Natural killer cell (primary cell): Measurements from ENCODE around the gene KIF2A. TPM values are rescaled to one million over a fixed set of nuclear protein-coding genes. Genes with fewer than 3 reads are reported as not detected.

Source experiments
- ATAC-seq, 3 donors: fragments of 150-1000 bp in 2 of 3; fragments of 200-7000 bp in 1 of 3; cut with Tn5 transposase; 1 replicate in 1 of 3; 2 replicates in 2 of 3; pipeline ENCODE4 v1.10.0; 2021; ENCODE audit warnings: mild to moderate bottlenecking in 2 of 3, moderate library complexity in 2 of 3
- DNase-seq, 2 donors: peaks; one replicate each; pipeline versions ENCODE4 v3.0.0 to v3.0.0-alpha.2; 2013 to 2021; ENCODE audit warnings: mixed read lengths in 1 of 2
- H3K27ac ChIP-seq: one replicate; pipeline ENCODE4 v1.5.1; 2013; ENCODE audit warnings: mild to moderate bottlenecking, low read length
- H3K27me3 ChIP-seq: one replicate; pipeline ENCODE4 v1.6.1; 2013; ENCODE audit warnings: low read length; ENCODE audit not compliant: control insufficient read depth, insufficient read depth
- H3K36me3 ChIP-seq: one replicate; pipeline ENCODE4 v1.6.1; 2013; ENCODE audit warnings: low read length; ENCODE audit not compliant: control insufficient read depth, insufficient read depth
- H3K4me1 ChIP-seq: one replicate; pipeline ENCODE4 v1.6.1; 2013; ENCODE audit warnings: low read length; ENCODE audit not compliant: control insufficient read depth, insufficient read depth
- H3K4me3 ChIP-seq: one replicate; pipeline ENCODE4 v1.5.1; 2013; ENCODE audit warnings: low read length
- H3K9me3 ChIP-seq: one replicate; pipeline ENCODE4 v1.6.1; 2013; ENCODE audit warnings: low read length; ENCODE audit not compliant: control insufficient read depth, insufficient read depth
- H3K27ac Mint-ChIP-seq, 2 donors: one replicate each; pipeline ENCODE4 v1.8.0; 2022; ENCODE audit warnings: mild to moderate bottlenecking in 2 of 2, mixed read lengths in 2 of 2, moderate library complexity in 1 of 2
- H3K27me3 Mint-ChIP-seq, 2 donors: one replicate each; pipeline ENCODE4 v1.8.0; 2022; ENCODE audit warnings: low read depth in 2 of 2, mixed read lengths in 2 of 2
- H3K36me3 Mint-ChIP-seq: one replicate; pipeline ENCODE4 v1.8.0; 2022; ENCODE audit warnings: mixed read lengths
- H3K4me1 Mint-ChIP-seq, 2 donors: one replicate each; pipeline ENCODE4 v1.8.0; 2022; ENCODE audit warnings: mixed read lengths in 2 of 2
- H3K4me3 Mint-ChIP-seq: one replicate; pipeline ENCODE4 v1.8.0; 2022; ENCODE audit warnings: mild to moderate bottlenecking, moderate library complexity, mixed read lengths
- H3K9me3 Mint-ChIP-seq, 2 donors: one replicate each; pipeline ENCODE4 v1.8.0; 2022; ENCODE audit warnings: mixed read lengths in 2 of 2
- WGBS: methylation state at CpG from one replicate; pipeline ENCODE4 v1.1.7; 2013; ENCODE audit warnings: missing lambda C conversion rate; ENCODE audit not compliant: insufficient coverage; 5-methylcytosine and 5-hydroxymethylcytosine counted together
- intact Hi-C: fragments of 100-400 bp; cut with micrococcal nuclease; formaldehyde crosslinking; loops from one replicate; pipeline ENCODE4 v1.14.2; 2022
- total RNA-seq, 4 donors: library from RNA; stranded (reverse); fragments of 120-200 nt in 1 of 4; gene quantifications; one replicate each; pipeline versions ENCODE4 v1.2.3 to v1.2.4, GENCODE V29; 2013 to 2022
- TF ChIP-seq, protein P1 (sequence below): fragments of 200-600 bp; IDR thresholded peaks from one replicate; pipeline ENCODE4 v1.8.0; 2022; ENCODE audit warnings: antibody characterized with exemption

Gene KIF2A
- total RNA-seq, 3 donors from 2014 or later (not counting 1 experiment from before 2014, with no cell fraction given): 80.4 to 95.2 (median 80.6) TPM

DNA sequence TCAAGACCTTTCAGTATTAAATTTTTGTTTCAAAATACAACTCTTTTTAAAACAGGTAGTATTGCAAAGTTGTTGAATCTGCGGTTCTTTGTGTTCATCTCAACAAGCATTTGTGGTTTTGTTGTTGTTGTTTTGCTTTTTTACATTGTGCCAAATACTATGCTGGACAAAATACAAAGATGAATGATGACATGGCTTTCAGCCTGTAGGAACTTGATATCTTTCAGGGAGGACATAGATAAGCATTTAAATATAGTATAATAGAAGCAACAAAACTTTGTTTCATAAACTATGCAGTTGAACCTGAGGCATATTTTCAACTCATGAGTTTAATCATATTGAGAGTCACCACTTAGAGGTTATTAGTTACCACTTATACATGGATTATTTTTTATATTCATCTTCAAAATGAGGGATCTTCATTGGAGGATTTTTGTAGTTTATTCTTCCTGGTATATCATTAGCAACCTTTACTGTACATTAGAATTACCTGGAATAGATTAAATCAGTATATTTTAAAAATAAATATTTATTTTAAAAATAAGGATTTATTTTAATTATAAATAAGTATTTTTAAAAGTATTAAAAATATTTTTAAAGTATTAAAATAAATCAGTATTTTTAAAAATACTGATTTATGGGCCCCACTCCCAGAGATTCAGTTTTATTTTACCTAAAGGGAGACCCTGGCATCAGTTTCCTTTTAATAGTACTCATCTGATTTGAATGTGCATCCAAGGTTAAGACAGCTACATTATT, 42.9 kb downstream of the KIF2A start:
- Mint-ChIP-seq H3K27me3 (no peaks in the 10 kb centered on the region), H3K9me3 (no peaks in the 10 kb centered on the region), H3K4me1 (peaks cover 11 to 16% of the 10 kb centered on the region in 2 donors), H3K27ac (peak overlapping the region; percentile 37 to 82), H3K4me3 (no peak overlapping the region), H3K36me3 (no peaks in the 10 kb centered on the region)
- 100% methylated on average over 1 of the region's 1 CpG for WGBS
- Histone ChIP-seq H3K4me3 (no peak overlapping the region), H3K36me3 (peaks cover 49% of the 10 kb centered on the region), H3K27me3 (no peaks in the 10 kb centered on the region), H3K4me1 (no peaks in the 10 kb centered on the region), H3K9me3 (no peaks in the 10 kb centered on the region), H3K27ac (no peak overlapping the region)
- TF ChIP-seq, protein P1, sequence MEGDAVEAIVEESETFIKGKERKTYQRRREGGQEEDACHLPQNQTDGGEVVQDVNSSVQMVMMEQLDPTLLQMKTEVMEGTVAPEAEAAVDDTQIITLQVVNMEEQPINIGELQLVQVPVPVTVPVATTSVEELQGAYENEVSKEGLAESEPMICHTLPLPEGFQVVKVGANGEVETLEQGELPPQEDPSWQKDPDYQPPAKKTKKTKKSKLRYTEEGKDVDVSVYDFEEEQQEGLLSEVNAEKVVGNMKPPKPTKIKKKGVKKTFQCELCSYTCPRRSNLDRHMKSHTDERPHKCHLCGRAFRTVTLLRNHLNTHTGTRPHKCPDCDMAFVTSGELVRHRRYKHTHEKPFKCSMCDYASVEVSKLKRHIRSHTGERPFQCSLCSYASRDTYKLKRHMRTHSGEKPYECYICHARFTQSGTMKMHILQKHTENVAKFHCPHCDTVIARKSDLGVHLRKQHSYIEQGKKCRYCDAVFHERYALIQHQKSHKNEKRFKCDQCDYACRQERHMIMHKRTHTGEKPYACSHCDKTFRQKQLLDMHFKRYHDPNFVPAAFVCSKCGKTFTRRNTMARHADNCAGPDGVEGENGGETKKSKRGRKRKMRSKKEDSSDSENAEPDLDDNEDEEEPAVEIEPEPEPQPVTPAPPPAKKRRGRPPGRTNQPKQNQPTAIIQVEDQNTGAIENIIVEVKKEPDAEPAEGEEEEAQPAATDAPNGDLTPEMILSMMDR: no peak
- DNase-seq: no peak
- no peak for ATAC-seq
- intact Hi-C loops: no loop called here

DNA sequence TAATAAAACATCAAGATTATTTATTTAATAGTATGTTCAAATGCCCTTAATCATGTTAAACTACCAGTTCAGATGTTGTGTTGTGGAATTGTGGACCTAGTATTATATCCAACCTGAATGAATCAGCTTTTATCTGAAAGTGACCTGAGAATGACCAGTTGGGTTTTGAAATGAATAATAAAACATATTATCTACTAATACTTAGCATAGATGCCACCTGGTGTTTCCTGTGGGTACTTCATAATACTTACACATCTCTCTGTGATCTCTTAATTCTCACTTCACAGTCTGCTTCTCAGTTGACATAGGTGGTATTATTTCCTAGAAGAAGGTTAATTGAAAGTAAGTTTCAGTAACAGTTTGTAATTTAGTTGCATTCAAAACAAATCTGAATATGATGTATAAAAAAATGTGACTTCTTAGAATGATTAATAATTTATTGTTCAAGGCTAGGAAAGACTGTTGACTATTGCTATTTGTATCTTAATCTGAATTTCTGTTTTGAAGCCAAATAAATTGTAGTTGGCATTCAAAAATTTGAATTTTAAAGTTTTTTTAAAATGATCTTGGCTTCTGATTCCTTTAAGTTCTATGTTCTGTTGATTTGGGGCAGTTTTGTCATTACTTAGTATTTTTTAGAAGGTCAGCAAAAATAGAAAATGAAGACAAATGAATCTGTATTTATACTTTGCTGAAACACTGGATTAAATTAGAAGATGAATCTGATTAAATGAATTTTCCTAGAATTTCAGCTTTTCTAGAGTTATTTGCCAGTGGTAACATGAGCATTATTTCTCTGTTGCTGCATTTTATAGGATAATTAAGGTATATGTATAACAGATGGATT, 48.2 kb downstream of the KIF2A start:
- no peak overlapping the region for H3K27ac ChIP-seq
- intact Hi-C loops: loop anchor here (1.0 to 5.0 kb wide), 2 partner anchors 67 to 129 kb away; no protein-coding TSS in a partner anchor
- H3K36me3 ChIP-seq: peaks cover 73% of the 10 kb centered on the region
- no peaks in the 10 kb centered on the region for H3K27me3 Mint-ChIP-seq
- H3K36me3 Mint-ChIP-seq: no peaks in the 10 kb centered on the region
- no peaks in the 10 kb centered on the region for H3K27me3 ChIP-seq
- TF ChIP-seq, protein P1: peak; percentile 78
- H3K4me3 ChIP-seq: no peak overlapping the region
- ATAC-seq (peak; percentile 62 to 85 (median 73)), DNase-seq (peak in 1 of 2 donors; percentile 78)
- no peaks in the 10 kb centered on the region for H3K9me3 ChIP-seq
- no peaks in the 10 kb centered on the region for H3K4me1 Mint-ChIP-seq
- no peaks in the 10 kb centered on the region for H3K4me1 ChIP-seq
- H3K4me3 Mint-ChIP-seq: no peak overlapping the region
- peak overlapping the region; percentile 27 to 57 for H3K27ac Mint-ChIP-seq
- no peaks in the 10 kb centered on the region for H3K9me3 Mint-ChIP-seq

DNA sequence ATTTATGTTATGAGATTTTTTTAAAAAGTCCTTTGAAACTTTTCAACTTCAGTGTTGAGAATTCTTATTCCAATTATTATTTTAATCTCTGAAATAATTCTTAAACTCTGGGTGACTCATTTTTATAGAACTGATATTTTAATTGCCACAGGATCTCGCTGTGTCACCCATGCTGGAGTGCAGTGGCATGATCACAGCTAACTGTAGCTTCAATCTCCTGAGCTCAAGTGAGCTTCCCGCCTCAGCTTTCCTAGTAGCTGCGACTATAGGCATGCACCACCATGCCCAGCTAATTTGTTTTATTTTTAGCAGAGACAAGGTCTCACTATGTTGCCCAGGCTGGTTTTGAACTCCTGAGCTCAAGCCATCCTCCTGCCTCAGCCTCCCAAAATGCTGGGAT, 56.7 kb downstream of the KIF2A start:
- Mint-ChIP-seq H3K27ac (no peak overlapping the region), H3K27me3 (no peaks in the 10 kb centered on the region), H3K36me3 (peaks cover 7% of the 10 kb centered on the region), H3K4me1 (no peaks in the 10 kb centered on the region), H3K9me3 (no peaks in the 10 kb centered on the region), H3K4me3 (no peak overlapping the region)
- peaks cover 68% of the 10 kb centered on the region for H3K36me3 ChIP-seq
- WGBS: 98% methylated on average over 3 of the region's 3 CpGs
- intact Hi-C loops: no loop called here
- no peak overlapping the region for H3K4me3 ChIP-seq
- no peaks in the 10 kb centered on the region for H3K4me1 ChIP-seq
- no peaks in the 10 kb centered on the region for H3K27me3 ChIP-seq
- TF ChIP-seq, protein P1: no peak
- H3K9me3 ChIP-seq: no peaks in the 10 kb centered on the region
- DNase-seq: no peak
- no peak for ATAC-seq
- no peak overlapping the region for H3K27ac ChIP-seq
